ENCODE results near the gene SNAI3.

SNAI3 gene

GRCh38 chr16:88642881-88643643 lies 43.2 kb downstream of the SNAI3 start:
- Histone ChIP-seq H3K9me3 (ENCODE audit: control insufficient read depth, insufficient read depth, low read depth, low read length) (no peaks in the 10 kb centered on the region), H3K4me1 (ENCODE audit: control insufficient read depth, insufficient read depth, low read length) (no peaks in the 10 kb centered on the region), H3K4me3 (ENCODE audit: low read depth, low read length) (no peak overlapping the region), H3K27ac (ENCODE audit: extremely low read depth, low read depth, low read length) (no peak overlapping the region), H3K36me3 (ENCODE audit: control insufficient read depth in 2 of 2, insufficient read depth in 1 of 2, low read length in 2 of 2) (peaks cover 0 to 23% of the 10 kb centered on the region in 2 experiments; a peak in 1 of 3 replicates)
- ChIA-PET CTCF (interaction anchor here (0.9 kb wide), 1 partner anchor 15 kb away, joined by 5 read pairs; no protein-coding TSS in a partner anchor), POLR2A (no interaction called here)
- TF ChIP-seq ZNF571 (tag by site-specific recombination; IDR thresholded peaks at IDR 0.05) (no peak), ZNF626 (tag by site-specific recombination; IDR thresholded peaks at IDR 0.05) (no peak)

GRCh38 chr16:88640498-88641247 lies 45.6 kb downstream of the SNAI3 start:
- ChIA-PET POLR2A (no interaction called here), CTCF (interaction anchor here (0.7 kb wide), 1 partner anchor 76 kb away, joined by 3 read pairs; no protein-coding TSS in a partner anchor)
- no peak for TF ChIP-seq ZXDB (tag by site-specific recombination; IDR thresholded peaks at IDR 0.05)
- TF ChIP-seq ZNF510 (tag by site-specific recombination; IDR thresholded peaks at IDR 0.05; ENCODE audit: insufficient replicate concordance): no peak
- no peak for TF ChIP-seq SP7 (tag by site-specific recombination; IDR thresholded peaks at IDR 0.05)
- no peak for TF ChIP-seq KLF8 (tag by site-specific recombination; IDR thresholded peaks at IDR 0.05)
- no peak for TF ChIP-seq ZNF16 (tag by site-specific recombination; IDR thresholded peaks at IDR 0.05; ENCODE audit: low read depth)
- TF ChIP-seq ZNF660 (tag by site-specific recombination; IDR thresholded peaks at IDR 0.05): no peak
- no peak for TF ChIP-seq ZSCAN5A (tag by site-specific recombination; IDR thresholded peaks at IDR 0.05)
- no peak for TF ChIP-seq ZNF645 (tag by site-specific recombination; IDR thresholded peaks at IDR 0.05)
- no peak for TF ChIP-seq TRIM28 (IDR thresholded peaks at IDR 0.05; ENCODE audit: borderline replicate concordance, low read length)
- no peaks in the 10 kb centered on the region for H3K4me1 ChIP-seq (ENCODE audit: control insufficient read depth, insufficient read depth, low read length)
- peaks cover 0 to 21% of the 10 kb centered on the region in 2 experiments; a peak in 1 of 3 replicates for H3K36me3 ChIP-seq (ENCODE audit: control insufficient read depth in 2 of 2, insufficient read depth in 1 of 2, low read length in 2 of 2)
- no peak overlapping the region for H3K4me3 ChIP-seq (ENCODE audit: low read depth, low read length)
- H3K9me3 ChIP-seq (ENCODE audit: control insufficient read depth, insufficient read depth, low read depth, low read length): no peaks in the 10 kb centered on the region
- H3K27ac ChIP-seq (ENCODE audit: extremely low read depth, low read depth, low read length): no peak overlapping the region

- Histone ChIP-seq H3K27ac (ENCODE audit: extremely low read depth, low read depth, low read length) (no peak overlapping the region), H3K9me3 (ENCODE audit: control insufficient read depth, insufficient read depth, low read depth, low read length) (no peaks in the 10 kb centered on the region), H3K4me3 (ENCODE audit: low read depth, low read length) (no peak overlapping the region), H3K4me1 (ENCODE audit: control insufficient read depth, insufficient read depth, low read length) (no peaks in the 10 kb centered on the region), H3K36me3 (ENCODE audit: control insufficient read depth in 2 of 2, insufficient read depth in 1 of 2, low read length in 2 of 2) (peaks cover 0 to 15% of the 10 kb centered on the region in 2 experiments; a peak in 1 of 3 replicates)
- CTCF ChIA-PET: interaction anchor here (0.6 to 0.9 kb wide), 2 partner anchors 11 to 290 kb away, joined by 3 to 5 read pairs; no protein-coding TSS in a partner anchor
- POLR2A ChIA-PET: no interaction called here
- TF ChIP-seq ZNF26 (tag by site-specific recombination; IDR thresholded peaks at IDR 0.05) (no peak), ZNF404 (tag by site-specific recombination; IDR thresholded peaks at IDR 0.05) (no peak), ZBTB11 (tag by site-specific recombination; conservative IDR thresholded peaks at IDR 0.05; ENCODE audit: low read depth) (no peak), ZNF140 (tag by site-specific recombination; IDR thresholded peaks at IDR 0.05) (no peak), ZNF274 (IDR thresholded peaks at IDR 0.05; ENCODE audit: low read length) (no peak), ZNF274 (tag by site-specific recombination; IDR thresholded peaks at IDR 0.05; ENCODE audit: borderline replicate concordance) (no peak), ZNF623 (tag by site-specific recombination; IDR thresholded peaks at IDR 0.05) (no peak), ZNF561 (tag by site-specific recombination; IDR thresholded peaks at IDR 0.05; ENCODE audit: borderline replicate concordance) (no peak), ZNF488 (tag by site-specific recombination; IDR thresholded peaks at IDR 0.05) (no peak), HOXD13 (CRISPR knock-in tag; IDR thresholded peaks at IDR 0.05; ENCODE audit: borderline replicate concordance) (no peak)
These were observed 46.2 kb downstream of the SNAI3 start for GRCh38 chr16:88640039-88640495.
